T-cell (primary cell): Measurements from ENCODE around the gene ASAP2. TPM values are rescaled to one million over a fixed set of nuclear protein-coding genes. Genes with fewer than 3 reads are reported as not detected.

Source experiments
- ATAC-seq, 4 experiments: fragments of 200-7000 bp in 3 of 4; fragments of 150-1000 bp in 1 of 4; cut with Tn5 transposase; replicated peaks in 1 of 4; 1 replicate in 3 of 4; 2 replicates in 1 of 4; pipeline ENCODE4 v1.10.0; 2021; ENCODE audit warnings: moderate library complexity in 3 of 4, mild to moderate bottlenecking in 2 of 4, moderate number of reproducible peaks in 1 of 4
- CTCF ChIA-PET, 2 donors: fragments of 300-600 bp; sonication (Branson Sonifier 250); formaldehyde crosslinking; loops; one replicate each; lab custom pipeline; 2022; ENCODE audit warnings: antibody characterized with exemption in 2 of 2; lab: Charles Lee
- POLR2A ChIA-PET, 2 donors: fragments of 300-600 bp; sonication (Branson Sonifier 250); formaldehyde crosslinking; loops; one replicate each; lab custom pipeline; 2022; ENCODE audit warnings: antibody characterized with exemption in 2 of 2; lab: Charles Lee
- DNase-seq, 35 experiments: peaks; one replicate each; pipeline versions ENCODE4 v3.0.0 to v3.0.0-alpha.2; 2013 to 2023
- H3K27ac ChIP-seq: one replicate; pipeline ENCODE4 v1.5.1; 2013; ENCODE audit warnings: low read length
- H3K27me3 ChIP-seq, 2 experiments: replicated peaks in 1 of 2; 1 replicate in 1 of 2; 2 replicates in 1 of 2; pipeline versions ENCODE4 v1.6.1 to v1.7.0; 2013; ENCODE audit warnings: low read length in 1 of 2, mixed read lengths in 1 of 2; ENCODE audit not compliant: control insufficient read depth in 2 of 2, insufficient read depth in 2 of 2; ENCODE audit errors: extremely low read depth in 1 of 2
- H3K36me3 ChIP-seq, 2 donors: 1 replicate in 1 of 2; 2 replicates in 1 of 2; pipeline versions ENCODE4 v1.6.1 to v1.7.0; 2013; ENCODE audit warnings: low read length in 1 of 2; ENCODE audit not compliant: control insufficient read depth in 2 of 2, insufficient read depth in 1 of 2; ENCODE audit errors: extremely low read depth in 1 of 2
- H3K4me1 ChIP-seq, 2 experiments: 1 replicate in 1 of 2; 2 replicates in 1 of 2; pipeline versions ENCODE4 v1.6.1 to v1.7.0; 2013; ENCODE audit warnings: low read length in 2 of 2, mixed read lengths in 1 of 2; ENCODE audit not compliant: insufficient read depth in 2 of 2, control insufficient read depth in 1 of 2; ENCODE audit errors: extremely low read depth in 1 of 2
- H3K4me3 ChIP-seq, 2 donors: 1 replicate in 1 of 2; 2 replicates in 1 of 2; pipeline versions ENCODE4 v1.5.1 to v1.7.0; 2013; ENCODE audit warnings: mild to moderate bottlenecking in 2 of 2, low read length in 1 of 2, moderate library complexity in 1 of 2; ENCODE audit not compliant: control insufficient read depth in 1 of 2; ENCODE audit errors: extremely low read depth in 1 of 2
- H3K9me3 ChIP-seq: 2 replicates; pipeline ENCODE4 v1.7.0; 2013
- H3K27ac Mint-ChIP-seq, 2 donors: one replicate each; pipeline ENCODE4 v1.8.0; 2020 to 2021; ENCODE audit warnings: mild to moderate bottlenecking in 2 of 2, mixed read lengths in 2 of 2
- H3K27me3 Mint-ChIP-seq, 2 donors: one replicate each; pipeline ENCODE4 v1.8.0; 2021 to 2022; ENCODE audit warnings: mixed read lengths in 2 of 2
- H3K36me3 Mint-ChIP-seq: one replicate; pipeline ENCODE4 v1.8.0; 2021; ENCODE audit warnings: mixed read lengths
- H3K4me1 Mint-ChIP-seq, 3 donors: one replicate each; pipeline ENCODE4 v1.8.0; 2020 to 2022; ENCODE audit warnings: mixed read lengths in 3 of 3, mild to moderate bottlenecking in 1 of 3
- H3K4me3 Mint-ChIP-seq, 3 donors: one replicate each; pipeline ENCODE4 v1.8.0; 2020 to 2022; ENCODE audit warnings: mild to moderate bottlenecking in 3 of 3, mixed read lengths in 3 of 3, moderate library complexity in 3 of 3
- H3K9me3 Mint-ChIP-seq, 3 donors: one replicate each; pipeline ENCODE4 v1.8.0; 2020 to 2022; ENCODE audit warnings: mixed read lengths in 3 of 3
- WGBS: methylation state at CpG from one replicate; pipeline ENCODE4 v1.1.5; 2013; ENCODE audit warnings: missing lambda C conversion rate; ENCODE audit not compliant: insufficient coverage; 5-methylcytosine and 5-hydroxymethylcytosine counted together
- total RNA-seq, 35 experiments: library from RNA in 6 of 35; stranded (reverse) in 6 of 35; fragments of 120-200 nt in 1 of 35; gene quantifications; one replicate each; pipeline versions ENCODE4 v1.2.1 to v1.2.4 and lab custom pipeline; 2013 to 2026

ASAP2 gene
- total RNA-seq, 5 donors from 2014 or later (not counting 1 experiment from before 2014, with no cell fraction given) = 0.10 to 0.38 (median 0.27) TPM; not detected in 1

DNA sequence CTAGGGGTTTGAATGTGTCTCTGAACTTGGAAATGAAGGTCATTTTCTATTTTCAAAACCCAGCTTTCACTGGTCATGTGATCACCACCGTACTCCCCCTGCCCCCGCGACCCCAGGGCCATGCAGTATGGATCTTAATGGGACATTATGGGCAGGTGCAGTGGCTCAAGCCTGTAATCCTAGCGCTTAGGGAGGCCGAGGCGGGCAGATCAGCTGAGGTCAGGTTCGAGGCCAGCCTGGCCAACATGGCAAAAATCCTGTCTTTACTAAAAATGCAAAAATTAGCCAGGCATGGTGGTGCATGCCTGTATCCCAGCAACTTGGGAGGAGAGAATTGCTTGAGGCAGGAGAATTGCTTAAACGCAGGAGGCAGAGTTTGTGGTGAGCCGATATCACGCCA, 139.4 kb downstream of the ASAP2 start:
- Histone ChIP-seq H3K27me3 (peaks cover 0 to 10% of the 10 kb centered on the region in 2 experiments), H3K4me3 (no peak overlapping the region), H3K27ac (no peak overlapping the region), H3K36me3 (no peaks in the 10 kb centered on the region), H3K4me1 (no peaks in the 10 kb centered on the region), H3K9me3 (no peaks in the 10 kb centered on the region)
- Mint-ChIP-seq H3K27me3 (peaks cover 8 to 16% of the 10 kb centered on the region in 2 donors), H3K9me3 (no peaks in the 10 kb centered on the region), H3K4me1 (no peaks in the 10 kb centered on the region), H3K27ac (no peak overlapping the region), H3K36me3 (no peaks in the 10 kb centered on the region), H3K4me3 (no peak overlapping the region)
- CTCF ChIA-PET = no interaction called here
- 93% methylated on average over 6 of the region's 10 CpGs for WGBS
- POLR2A ChIA-PET = no interaction called here
- no peak for ATAC-seq
- DNase-seq = no peak

- Mint-ChIP-seq H3K9me3 (no peaks in the 10 kb centered on the region), H3K36me3 (no peaks in the 10 kb centered on the region), H3K4me1 (no peaks in the 10 kb centered on the region), H3K4me3 (no peak overlapping the region), H3K27me3 (peaks cover 8 to 16% of the 10 kb centered on the region in 2 donors), H3K27ac (no peak overlapping the region)
- Histone ChIP-seq H3K36me3 (no peaks in the 10 kb centered on the region), H3K9me3 (no peaks in the 10 kb centered on the region), H3K4me1 (no peaks in the 10 kb centered on the region), H3K27me3 (peaks cover 0 to 10% of the 10 kb centered on the region in 2 experiments), H3K27ac (no peak overlapping the region), H3K4me3 (no peak overlapping the region)
- DNase-seq = no peak
- CTCF ChIA-PET = no interaction called here
- no CpG with 5 or more reads among the region's 9 CpGs for WGBS
- no peak for ATAC-seq
- POLR2A ChIA-PET = no interaction called here
These were observed 140.3 kb downstream of the ASAP2 start for GRCh38 chr2:9346885-9347284.

DNA sequence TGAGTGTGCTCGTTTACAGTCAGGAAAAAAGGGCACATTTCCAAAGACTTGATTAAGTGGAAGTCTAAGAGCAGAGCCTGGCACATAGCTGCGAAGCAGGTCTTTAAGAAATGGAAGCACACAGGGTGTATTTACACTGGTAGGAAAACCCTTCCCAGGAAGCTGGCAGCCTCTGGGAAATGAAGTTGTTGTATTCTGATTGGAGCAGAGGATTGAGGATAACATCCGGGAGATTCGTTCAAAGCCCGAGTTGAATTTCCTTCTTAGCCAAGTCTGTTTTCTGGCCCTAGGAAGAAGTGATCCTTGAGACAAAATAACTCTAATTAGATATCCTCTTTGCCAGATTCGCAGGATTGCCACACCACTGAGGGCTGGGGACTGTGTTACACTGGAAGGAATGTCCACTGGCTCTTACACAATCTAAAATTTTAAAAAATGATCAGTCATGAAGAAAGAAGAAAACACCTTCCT, 140.8 kb downstream of the ASAP2 start:
- Mint-ChIP-seq H3K4me1 (no peaks in the 10 kb centered on the region), H3K9me3 (no peaks in the 10 kb centered on the region), H3K27me3 (peaks cover 8 to 16% of the 10 kb centered on the region in 2 donors), H3K27ac (no peak overlapping the region), H3K4me3 (no peak overlapping the region), H3K36me3 (no peaks in the 10 kb centered on the region)
- peaks cover 0 to 10% of the 10 kb centered on the region in 2 experiments for H3K27me3 ChIP-seq
- ChIA-PET POLR2A (no interaction called here), CTCF (no interaction called here)
- no peaks in the 10 kb centered on the region for H3K9me3 ChIP-seq
- no peak overlapping the region for H3K27ac ChIP-seq
- WGBS = 100% methylated on average over 1 of the region's 6 CpGs
- DNase-seq (no peak), ATAC-seq (no peak)
- no peaks in the 10 kb centered on the region for H3K4me1 ChIP-seq
- no peak overlapping the region for H3K4me3 ChIP-seq
- no peaks in the 10 kb centered on the region for H3K36me3 ChIP-seq

DNA sequence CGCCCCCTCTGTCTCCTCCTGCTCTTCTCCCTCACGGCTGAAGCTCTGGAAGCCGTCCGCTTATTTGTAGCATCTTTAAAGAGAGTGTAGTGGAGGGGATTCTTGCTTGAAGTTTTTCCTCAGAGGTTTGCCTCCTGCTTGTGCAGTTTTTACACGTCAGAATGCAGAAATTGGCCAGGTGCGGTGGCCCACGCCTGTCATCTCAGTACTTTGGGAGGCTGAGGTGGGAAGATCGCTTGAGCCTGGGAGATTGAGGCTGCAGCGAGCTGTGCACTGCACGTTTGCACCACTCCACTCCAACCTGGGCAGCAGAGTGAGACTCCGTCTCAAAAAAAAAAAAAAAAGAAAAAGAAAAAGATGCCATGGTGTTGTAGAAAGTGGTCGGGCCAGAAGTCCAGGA, 147.7 kb downstream of the ASAP2 start:
- peaks cover 0 to 32% of the 10 kb centered on the region in 2 experiments for H3K27me3 ChIP-seq
- no peaks in the 10 kb centered on the region for H3K36me3 Mint-ChIP-seq
- H3K4me1 Mint-ChIP-seq = peaks cover 0 to 2% (median 0%) of the 10 kb centered on the region in 3 donors
- no peak overlapping the region for H3K27ac Mint-ChIP-seq
- no peak overlapping the region for H3K4me3 Mint-ChIP-seq
- H3K4me3 ChIP-seq = no peak overlapping the region
- ChIA-PET CTCF (no interaction called here), POLR2A (no interaction called here)
- H3K27me3 Mint-ChIP-seq = peaks cover 24 to 31% of the 10 kb centered on the region in 2 donors
- no peak for ATAC-seq
- no peaks in the 10 kb centered on the region for H3K9me3 Mint-ChIP-seq
- no peak for DNase-seq
- H3K9me3 ChIP-seq = no peaks in the 10 kb centered on the region
- H3K27ac ChIP-seq = no peak overlapping the region
- 87% methylated on average over 4 of the region's 12 CpGs for WGBS
- no peaks in the 10 kb centered on the region for H3K36me3 ChIP-seq
- H3K4me1 ChIP-seq = no peaks in the 10 kb centered on the region

GRCh38 chr2:9355270-9355669, 148.7 kb downstream of the ASAP2 start:
- no CpG with 5 or more reads among the region's 3 CpGs for WGBS
- CTCF ChIA-PET = no interaction called here
- Histone ChIP-seq H3K4me3 (no peak overlapping the region), H3K27ac (no peak overlapping the region), H3K36me3 (no peaks in the 10 kb centered on the region), H3K27me3 (peaks cover 0 to 32% of the 10 kb centered on the region in 2 experiments), H3K9me3 (no peaks in the 10 kb centered on the region), H3K4me1 (no peaks in the 10 kb centered on the region)
- H3K27me3 Mint-ChIP-seq = peaks cover 27 to 31% of the 10 kb centered on the region in 2 donors
- no peak overlapping the region for H3K4me3 Mint-ChIP-seq
- H3K27ac Mint-ChIP-seq = no peak overlapping the region
- peaks cover 0 to 2% (median 0%) of the 10 kb centered on the region in 3 donors for H3K4me1 Mint-ChIP-seq
- POLR2A ChIA-PET = no interaction called here
- no peak for DNase-seq
- no peak for ATAC-seq
- no peaks in the 10 kb centered on the region for H3K9me3 Mint-ChIP-seq
- H3K36me3 Mint-ChIP-seq = no peaks in the 10 kb centered on the region

GRCh38 chr2:9355716-9356115, 149.1 kb downstream of the ASAP2 start:
- H3K9me3 ChIP-seq = no peaks in the 10 kb centered on the region
- Mint-ChIP-seq H3K36me3 (no peaks in the 10 kb centered on the region), H3K4me1 (peaks cover 0 to 2% (median 0%) of the 10 kb centered on the region in 3 donors), H3K4me3 (no peak overlapping the region), H3K9me3 (no peaks in the 10 kb centered on the region), H3K27ac (no peak overlapping the region), H3K27me3 (peaks cover 27 to 31% of the 10 kb centered on the region in 2 donors)
- H3K4me1 ChIP-seq = no peaks in the 10 kb centered on the region
- no peak for ATAC-seq
- no peak overlapping the region for H3K4me3 ChIP-seq
- WGBS = 77% methylated on average over 3 of the region's 4 CpGs
- H3K36me3 ChIP-seq = no peaks in the 10 kb centered on the region
- ChIA-PET CTCF (interaction anchor here in 1 of 2 donors (0.6 kb wide), 2 partner anchors 9 to 212 kb away, joined by 3 read pairs; no protein-coding TSS in a partner anchor), POLR2A (no interaction called here)
- no peak for DNase-seq
- H3K27ac ChIP-seq = no peak overlapping the region
- H3K27me3 ChIP-seq = peaks cover 0 to 31% of the 10 kb centered on the region in 2 experiments
